IMR-90 (cell line): ENCODE measurements around the gene TJP1. TPM values are rescaled to one million over a fixed set of nuclear protein-coding genes. Genes with fewer than 3 reads are reported as not detected.
A peak's percentile ranks its signal among the peaks of the same experiment; 100 is the strongest.

ENCODE experiments used
- ATAC-seq: fragments of 200-7000 bp; cut with Tn5 transposase; 2 replicates; pipeline ENCODE4 v1.9.1; 2020; ENCODE audit warnings: low read depth, mild to moderate bottlenecking, moderate library complexity
- BruUV-seq: library from RNA; stranded (reverse); fragments of 400-500 nt; replicated peaks from 2 replicates; lab custom pipeline; 2021; lab: Mats Ljungman, UMichigan
- CTCF ChIA-PET: fragments of 300-600 bp; formaldehyde crosslinking; extraction: SDS; loops from one replicate; lab custom pipeline; 2021; ENCODE audit warnings: antibody characterized with exemption; lab: Yijun Ruan, JAX
- POLR2A ChIA-PET: fragments of 300-600 bp; sonication (Branson Sonifier 250); formaldehyde crosslinking; loops from one replicate; lab custom pipeline; 2022; ENCODE audit warnings: antibody characterized with exemption; ENCODE audit not compliant: unreplicated experiment; lab: Charles Lee
- DNase-seq: peaks from one replicate; pipeline ENCODE4 v3.0.0; 2013
- H2AFZ ChIP-seq: replicated peaks from 2 replicates; pipeline ENCODE3; 2013; ENCODE audit warnings: low read length, mild to moderate bottlenecking; ENCODE audit not compliant: poor library complexity
- H2AK5ac ChIP-seq: 2 replicates; pipeline ENCODE4 v1.6.1; 2013; ENCODE audit warnings: low read depth, low read length, inconsistent platforms
- H2AK9ac ChIP-seq: replicated peaks from 2 replicates; pipeline ENCODE3; 2013; ENCODE audit warnings: mild to moderate bottlenecking, low read depth, low read length, moderate library complexity; ENCODE audit not compliant: poor library complexity
- H2BK120ac ChIP-seq: 2 replicates; pipeline ENCODE4 v1.6.1; 2013; ENCODE audit warnings: low read depth, low read length, inconsistent platforms
- H2BK15ac ChIP-seq: 3 replicates; pipeline ENCODE4 v1.6.1; 2013; ENCODE audit warnings: low read depth, low read length, inconsistent platforms
- H2BK20ac ChIP-seq: 2 replicates; pipeline ENCODE4 v1.6.1; 2013; ENCODE audit warnings: low read depth, mild to moderate bottlenecking, inconsistent platforms, low read length, moderate library complexity
- H2BK5ac ChIP-seq: 2 replicates; pipeline ENCODE4 v1.6.1; 2013; ENCODE audit warnings: mild to moderate bottlenecking, low read depth, low read length, inconsistent platforms; ENCODE audit not compliant: poor library complexity, severe bottlenecking
- H3K14ac ChIP-seq: replicated peaks from 2 replicates; pipeline ENCODE4 v1.6.1; 2013; ENCODE audit warnings: low read depth, low read length, inconsistent platforms
- H3K18ac ChIP-seq: 2 replicates; pipeline ENCODE4 v1.6.1; 2013; ENCODE audit warnings: low read depth, low read length, control low read depth
- H3K23ac ChIP-seq: 2 replicates; pipeline ENCODE4 v1.6.1; 2013; ENCODE audit warnings: low read depth, low read length, inconsistent platforms
- H3K27ac ChIP-seq: 2 replicates; pipeline ENCODE4 v1.5.1; 2013; ENCODE audit warnings: mild to moderate bottlenecking, control low read depth, low read length; ENCODE audit not compliant: insufficient read depth
- H3K27me3 ChIP-seq: 2 replicates; pipeline ENCODE4 v1.6.1; 2013; ENCODE audit warnings: low read length; ENCODE audit not compliant: control insufficient read depth, insufficient read depth
- H3K36me3 ChIP-seq: 2 replicates; pipeline ENCODE4 v1.6.1; 2013; ENCODE audit warnings: low read length, mixed read lengths; ENCODE audit not compliant: control insufficient read depth, insufficient read depth
- H3K4ac ChIP-seq: 2 replicates; pipeline ENCODE4 v1.6.1; 2013; ENCODE audit warnings: low read depth, low read length, inconsistent platforms
- H3K4me1 ChIP-seq: 2 replicates; pipeline ENCODE4 v1.6.1; 2013; ENCODE audit warnings: low read length, mixed read lengths; ENCODE audit not compliant: control insufficient read depth, insufficient read depth
- H3K4me2 ChIP-seq: 2 replicates; pipeline ENCODE4 v1.6.1; 2013; ENCODE audit warnings: low read depth, mild to moderate bottlenecking, control low read depth, low read length, moderate library complexity
- H3K4me3 ChIP-seq: 2 replicates; pipeline ENCODE4 v1.5.1; 2013; ENCODE audit warnings: low read depth, mild to moderate bottlenecking, control low read depth, low read length, moderate library complexity; ENCODE audit not compliant: insufficient read depth
- H3K56ac ChIP-seq: 2 replicates; pipeline ENCODE4 v1.6.1; 2013; ENCODE audit warnings: low read length, inconsistent platforms; ENCODE audit not compliant: insufficient read depth; ENCODE audit errors: extremely low read depth
- H3K79me1 ChIP-seq, 2 experiments: 2 replicates each; pipeline ENCODE4 v1.6.1; 2013; ENCODE audit warnings: low read length in 2 of 2, inconsistent platforms in 1 of 2, low read depth in 1 of 2
- H3K9ac ChIP-seq: 2 replicates; pipeline ENCODE4 v1.6.1; 2013; ENCODE audit warnings: low read depth, low read length, control low read depth
- H3K9me1 ChIP-seq: 2 replicates; pipeline ENCODE4 v1.6.1; 2013; ENCODE audit warnings: low read length, inconsistent platforms; ENCODE audit not compliant: insufficient read depth
- H3K9me3 ChIP-seq: 2 replicates; pipeline ENCODE4 v1.6.1; 2013; ENCODE audit warnings: low read length; ENCODE audit not compliant: control insufficient read depth, insufficient read depth
- H4K20me1 ChIP-seq: 2 replicates; pipeline ENCODE4 v1.6.1; 2013; ENCODE audit warnings: low read length, inconsistent platforms; ENCODE audit not compliant: insufficient read depth
- H4K5ac ChIP-seq: 2 replicates; pipeline ENCODE4 v1.6.1; 2013; ENCODE audit warnings: mild to moderate bottlenecking, low read depth, low read length, control low read depth
- H4K8ac ChIP-seq, 2 experiments: 2 replicates each; pipeline ENCODE4 v1.6.1; 2013; ENCODE audit warnings: low read depth in 2 of 2, low read length in 2 of 2, control low read depth in 1 of 2, inconsistent platforms in 1 of 2
- H4K91ac ChIP-seq: 2 replicates; pipeline ENCODE4 v1.6.1; 2013; ENCODE audit warnings: low read depth, low read length, inconsistent platforms; ENCODE audit not compliant: insufficient read depth
- BHLHE40 ChIP-seq: fragments of 150-350 bp; IDR thresholded peaks from 2 replicates; pipeline ENCODE4 v1.6.1; 2016; ENCODE audit warnings: mild to moderate bottlenecking, low read depth, low read length
- CEBPB ChIP-seq: IDR thresholded peaks from 2 replicates; pipeline ENCODE4 v1.6.1; 2012; ENCODE audit warnings: low read depth, low read length, improper control_type of control experiment
- ELK1 ChIP-seq: fragments of 150-350 bp; IDR thresholded peaks from 2 replicates; pipeline ENCODE4 v1.6.1; 2016; ENCODE audit warnings: low read depth, mild to moderate bottlenecking, low read length, moderate library complexity, borderline replicate concordance
- FOS ChIP-seq: fragments of 150-350 bp; IDR thresholded peaks from 2 replicates; pipeline ENCODE4 v1.6.1; 2016; ENCODE audit warnings: low read depth, low read length
- MAZ ChIP-seq: IDR thresholded peaks from 2 replicates; pipeline ENCODE4 v1.6.1; 2012; ENCODE audit warnings: low read depth, mild to moderate bottlenecking, low read length, improper control_type of control experiment, moderate library complexity, borderline replicate concordance
- MXI1 ChIP-seq: IDR thresholded peaks from 2 replicates; pipeline ENCODE4 v1.6.1; 2012; ENCODE audit warnings: low read depth, mild to moderate bottlenecking, low read length, moderate library complexity, borderline replicate concordance
- RCOR1 ChIP-seq: IDR thresholded peaks from 2 replicates; pipeline ENCODE4 v1.6.1; 2012; ENCODE audit warnings: mild to moderate bottlenecking, low read length, improper control_type of control experiment; ENCODE audit not compliant: insufficient replicate concordance
- WGBS, 2 experiments: methylation state at CpG; one replicate each; pipeline versions ENCODE4 v1.1.5 to v1.1.7; 2013; ENCODE audit warnings: missing lambda C conversion rate in 2 of 2; ENCODE audit not compliant: insufficient read length in 1 of 2; ENCODE audit errors: extremely low coverage in 2 of 2; 5-methylcytosine and 5-hydroxymethylcytosine counted together
- dilution Hi-C: fragments of 300-500 bp; cut with HindIII; formaldehyde crosslinking; loops from one replicate; pipeline ENCODE4 v1.14.3; 2018; ENCODE audit warnings: low sequenced_read_pairs; ENCODE audit not compliant: unreplicated experiment
- in situ Hi-C: fragments of 300-500 bp; cut with MboI; formaldehyde crosslinking; loops from 3 replicates; pipeline ENCODE4 v1.14.3; 2019; ENCODE audit warnings: low sequenced_read_pairs, inconsistent platforms, mixed read lengths
- intact Hi-C: fragments of 100-400 bp; cut with micrococcal nuclease; formaldehyde crosslinking; loops from 2 replicates; pipeline ENCODE4 v1.10.0; 2022
- polyA plus RNA-seq, 3 experiments: library from polyadenylated mRNA; depleted of rRNA; stranded (reverse); fragments of >200 nt; gene quantifications; 2 replicates each; pipeline ENCODE4 v1.2.3, GENCODE V29; 2012; ENCODE audit warnings: low replicate concordance in 1 of 3
- total RNA-seq: library from RNA; depleted of rRNA; stranded (reverse); fragments of >200 nt; gene quantifications from 2 replicates; pipeline ENCODE4 v1.2.3, GENCODE V29; 2012

Gene TJP1
- total and polyA plus RNA-seq, 2 of the 4 experiments (the other 2 are of a cell fraction), result 42.2 to 43.4 TPM

GRCh38 chr15:29698030-29698701, 124.1 kb downstream of the TJP1 start:
- no peak overlapping the region for H2BK15ac ChIP-seq
- H3K9me3 ChIP-seq, result no peaks in the 10 kb centered on the region
- WGBS, 2 experiments, result 78% methylated on average over 7 of the region's 12 CpGs; no CpG with 5 or more reads in 1 of the 2 experiments
- H4K91ac ChIP-seq, result no peak overlapping the region
- H2AFZ ChIP-seq, result no peak overlapping the region
- POLR2A ChIA-PET, result no interaction called here
- in situ Hi-C loops (no loop called here), intact Hi-C loops (no loop called here), dilution Hi-C loops (no loop called here)
- no peak overlapping the region for H3K18ac ChIP-seq
- H3K9me1 ChIP-seq, result peaks cover 10% of the 10 kb centered on the region
- TF ChIP-seq MAZ (no peak), BHLHE40 (peak; percentile 31; the same call in 1 of the 2 replicates), RCOR1 (peak; percentile 74), CEBPB (peak; percentile 21; the same call in 1 of the 2 replicates), FOS (peak; percentile 81; the same call in 1 of the 2 replicates), MXI1 (no peak), ELK1 (no peak)
- H4K8ac ChIP-seq, result no peak overlapping the region
- no TSS peak for BruUV-seq
- no peak overlapping the region for H3K56ac ChIP-seq
- no peak overlapping the region for H3K27ac ChIP-seq
- H3K4me2 ChIP-seq, result no peak overlapping the region
- H3K9ac ChIP-seq, result no peak overlapping the region
- no peak overlapping the region for H3K4me3 ChIP-seq
- no peak overlapping the region for H4K5ac ChIP-seq
- no peak overlapping the region for H3K4ac ChIP-seq
- H3K27me3 ChIP-seq, result no peaks in the 10 kb centered on the region
- H2BK120ac ChIP-seq, result no peak overlapping the region
- CTCF ChIA-PET, result no interaction called here
- no peak overlapping the region for H3K23ac ChIP-seq
- no peak overlapping the region for H2BK5ac ChIP-seq
- no peak overlapping the region for H2AK5ac ChIP-seq
- no peaks in the 10 kb centered on the region; the same call in 1 of the 2 replicates for H4K20me1 ChIP-seq
- no peak overlapping the region for H2AK9ac ChIP-seq
- peak; percentile 77 for ATAC-seq
- no peaks in the 10 kb centered on the region for H3K4me1 ChIP-seq
- H3K79me1 ChIP-seq, result peaks cover 0 to 15% of the 10 kb centered on the region in 2 experiments; a peak in 1 of 4 replicates
- DNase-seq, result peak; percentile 94
- 0 out of 2 replicates have a peak overlapping the region, but pooled peaks have one; percentile 2 for H3K14ac ChIP-seq
- H3K36me3 ChIP-seq, result peaks cover 13% of the 10 kb centered on the region
- H2BK20ac ChIP-seq, result no peak overlapping the region
